GM18502 (cell line): Measurements from ENCODE around the gene RASA1.

ENCODE experiments used
- ATAC-seq: cut with Tn5 transposase; IDR thresholded peaks from one replicate; pipeline ENCODE4 v1.9.1; 2021; ENCODE audit warnings: mild to moderate bottlenecking; ENCODE audit not compliant: unreplicated experiment, poor library complexity

Gene RASA1

DNA sequence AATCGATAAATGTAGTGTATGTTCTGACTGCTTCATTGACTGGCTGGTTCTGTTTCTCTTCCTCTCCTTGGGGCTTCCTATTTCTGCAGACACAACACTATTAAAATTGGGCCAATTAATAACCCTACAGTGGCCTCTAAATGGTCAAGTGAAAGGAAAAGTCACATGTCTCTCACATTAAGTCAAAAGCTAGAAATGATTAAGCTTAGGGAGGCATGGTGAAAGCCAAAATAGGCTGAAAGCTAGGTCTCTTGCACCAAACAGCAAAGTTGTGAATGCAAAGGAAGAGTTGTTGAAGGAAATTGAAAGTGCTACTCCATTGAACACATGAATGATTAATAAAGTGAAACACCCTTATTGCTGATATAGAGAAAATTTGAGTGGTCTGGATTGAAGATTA is 86.8 kb downstream of the RASA1 start:
- peak; percentile 70 for ATAC-seq

GRCh38 chr5:87359106-87359505 is 91.4 kb downstream of the RASA1 start:
- ATAC-seq = no peak

GRCh38 chr5:87360132-87360531 is 92.4 kb downstream of the RASA1 start:
- ATAC-seq = no peak

- no peak for ATAC-seq
Observed at GRCh38 chr5:87361031-87361445, 93.4 kb downstream of the RASA1 start.

DNA sequence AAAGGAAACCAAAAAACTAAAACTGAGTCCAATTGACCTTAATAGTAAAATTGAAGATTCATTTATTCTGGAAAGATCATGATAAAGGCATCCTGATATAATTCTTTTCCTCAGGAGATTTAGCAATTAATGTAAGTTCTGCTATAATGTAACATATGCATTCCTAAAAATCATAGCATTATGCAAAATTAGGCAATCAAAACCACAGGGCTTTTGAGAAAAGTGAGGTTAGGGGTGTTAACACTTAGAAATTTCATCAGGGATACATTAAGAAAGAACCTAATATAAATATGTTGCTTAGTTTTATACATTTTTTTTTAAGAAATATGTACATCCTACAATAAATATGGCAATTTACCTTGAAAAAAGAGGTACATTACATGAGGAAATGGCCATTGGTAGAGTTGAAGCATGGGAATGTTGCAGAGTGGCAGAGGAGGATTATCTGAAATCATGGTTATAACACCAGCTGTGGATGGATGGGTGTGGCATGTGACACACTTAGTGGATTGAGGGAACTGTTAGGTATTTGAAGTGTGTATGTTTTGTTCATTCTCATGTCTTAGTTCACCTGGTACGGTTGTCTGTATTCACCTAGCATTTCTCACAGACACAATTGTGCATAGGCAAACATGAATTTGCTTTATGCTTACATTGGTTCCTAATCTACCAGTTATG is 94.0 kb downstream of the RASA1 start:
- ATAC-seq = no peak

DNA sequence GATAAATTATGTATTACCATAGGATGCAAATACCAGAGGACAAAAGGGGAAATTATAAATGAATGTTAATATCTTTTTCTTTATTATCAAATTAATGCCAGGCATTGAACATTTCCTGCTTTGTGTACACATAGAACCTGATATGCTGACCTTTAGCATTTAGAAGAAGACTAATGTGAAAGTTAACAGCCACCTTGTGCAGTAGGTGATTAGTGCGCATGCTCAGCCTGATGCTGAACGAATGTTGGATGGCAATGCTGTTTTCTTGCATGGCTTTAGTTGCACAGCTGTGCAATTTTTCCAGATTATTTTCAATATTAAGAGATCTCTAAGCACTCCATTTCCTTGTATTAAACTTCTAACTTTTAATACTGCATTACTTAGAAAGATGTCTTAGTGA is 99.6 kb downstream of the RASA1 start:
- no peak for ATAC-seq

- ATAC-seq = no peak
Observed at GRCh38 chr5:87368601-87369000, 100.9 kb downstream of the RASA1 start.

DNA sequence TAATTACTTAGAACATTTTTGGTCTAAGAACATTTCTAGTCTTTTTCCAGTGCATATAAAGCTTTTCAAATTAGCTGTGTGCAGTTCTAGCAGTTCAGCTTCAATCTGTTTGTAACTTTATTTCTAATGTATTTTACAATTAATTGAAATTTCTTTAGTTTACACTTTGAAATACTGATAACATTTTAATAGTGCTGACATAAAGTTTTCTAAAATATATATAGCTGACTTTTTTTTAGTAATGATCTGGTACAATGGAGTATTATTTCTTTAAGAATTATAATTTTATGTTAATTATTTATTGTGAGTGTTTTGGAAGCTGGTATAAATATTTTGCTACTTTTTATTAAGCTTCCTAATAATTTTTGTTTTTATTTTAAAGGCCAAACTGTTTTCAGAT is 101.7 kb downstream of the RASA1 start:
- no peak for ATAC-seq

DNA sequence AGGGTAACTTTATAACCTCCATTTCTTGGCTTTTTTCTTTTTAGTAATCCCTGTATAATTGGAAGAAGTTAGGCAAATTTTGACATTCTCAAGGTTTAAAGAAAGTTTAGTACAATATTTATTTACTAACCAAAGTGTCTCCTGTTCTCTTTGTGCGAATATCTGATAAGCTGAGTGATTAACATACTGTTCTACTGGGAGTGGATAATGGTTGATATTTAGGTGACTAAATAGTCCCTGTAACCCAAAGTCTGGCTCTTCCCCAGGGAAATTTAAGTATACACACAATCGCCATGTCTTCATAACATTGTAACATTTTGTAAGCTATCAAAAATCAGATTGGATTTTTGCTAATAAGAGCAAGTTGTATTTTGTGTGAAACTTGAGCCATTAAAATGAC is 105.0 kb downstream of the RASA1 start:
- ATAC-seq = no peak

- no peak for ATAC-seq
Observed at GRCh38 chr5:87382224-87382623, 114.5 kb downstream of the RASA1 start.

GRCh38 chr5:87383216-87383615 is 115.5 kb downstream of the RASA1 start:
- no peak for ATAC-seq

- no peak for ATAC-seq
Observed at GRCh38 chr5:87385802-87386201, 118.1 kb downstream of the RASA1 start.

- ATAC-seq = no peak
Observed at GRCh38 chr5:87388129-87388528, 120.4 kb downstream of the RASA1 start.

DNA sequence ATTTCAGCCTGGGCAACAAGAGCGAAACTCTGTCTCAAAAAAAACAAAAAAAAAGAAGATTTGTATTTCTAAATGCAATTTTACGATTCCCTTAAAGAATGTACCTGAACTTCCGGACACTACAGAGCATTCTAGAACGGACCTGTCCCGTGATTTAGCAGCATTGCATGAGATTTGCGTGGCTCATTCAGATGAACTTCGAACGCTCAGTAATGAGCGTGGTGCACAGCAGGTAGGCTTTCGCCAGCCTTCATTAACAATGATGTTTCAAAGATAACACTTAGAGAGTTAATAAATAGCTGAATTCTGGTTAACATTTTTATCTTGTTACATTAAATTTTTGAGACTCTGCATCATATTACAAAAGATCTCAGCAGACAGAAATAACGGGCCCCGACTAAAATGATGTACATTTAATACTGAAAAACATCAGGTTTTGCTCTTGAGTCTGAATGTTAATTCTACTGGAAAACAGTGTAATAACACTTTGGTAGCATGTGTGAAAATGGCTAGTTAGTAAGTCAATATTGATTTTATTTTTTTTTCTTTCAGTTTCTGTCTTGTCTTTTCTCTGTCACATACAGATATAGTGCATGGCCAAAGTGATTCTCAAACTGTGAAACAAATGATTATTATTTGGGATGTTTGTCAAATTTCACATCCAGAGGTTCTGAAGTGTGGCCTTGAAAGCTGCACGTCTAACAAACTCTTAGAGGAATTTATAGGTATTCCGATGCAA is 121.8 kb downstream of the RASA1 start:
- no peak for ATAC-seq

- ATAC-seq = no peak
Observed at GRCh38 chr5:87390075-87390474, 122.4 kb downstream of the RASA1 start.

DNA sequence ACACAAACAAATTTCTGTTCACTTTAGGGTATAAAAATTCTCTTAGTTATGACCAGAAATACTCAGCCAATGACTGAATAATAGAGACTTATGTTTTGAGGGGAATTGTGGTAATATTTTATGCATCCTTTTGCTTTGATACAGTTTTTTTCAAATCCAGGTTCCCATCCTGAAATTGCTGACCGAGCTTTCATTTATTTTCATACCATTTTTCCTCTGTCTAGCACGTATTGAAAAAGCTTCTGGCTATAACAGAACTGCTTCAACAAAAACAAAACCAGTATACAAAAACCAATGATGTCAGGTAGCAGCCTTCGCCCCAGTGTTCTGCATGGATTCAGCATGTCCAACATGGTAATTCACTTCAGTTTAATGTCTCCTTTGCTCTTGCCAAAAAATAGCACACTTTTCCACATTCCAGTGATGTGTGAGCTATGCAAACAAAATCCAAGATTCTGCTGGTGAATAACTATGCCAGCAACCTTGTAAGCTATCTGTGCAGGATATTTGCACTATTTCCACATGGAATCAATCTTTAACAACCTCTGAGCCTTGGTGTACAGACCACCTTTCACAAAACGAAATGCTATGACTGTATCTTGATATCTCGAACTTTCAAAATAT is 123.0 kb downstream of the RASA1 start:
- no peak for ATAC-seq

- no peak for ATAC-seq
Observed at GRCh38 chr5:87392170-87392569, 124.5 kb downstream of the RASA1 start.

- ATAC-seq = no peak
Observed at GRCh38 chr5:87392801-87393200, 125.1 kb downstream of the RASA1 start.

DNA sequence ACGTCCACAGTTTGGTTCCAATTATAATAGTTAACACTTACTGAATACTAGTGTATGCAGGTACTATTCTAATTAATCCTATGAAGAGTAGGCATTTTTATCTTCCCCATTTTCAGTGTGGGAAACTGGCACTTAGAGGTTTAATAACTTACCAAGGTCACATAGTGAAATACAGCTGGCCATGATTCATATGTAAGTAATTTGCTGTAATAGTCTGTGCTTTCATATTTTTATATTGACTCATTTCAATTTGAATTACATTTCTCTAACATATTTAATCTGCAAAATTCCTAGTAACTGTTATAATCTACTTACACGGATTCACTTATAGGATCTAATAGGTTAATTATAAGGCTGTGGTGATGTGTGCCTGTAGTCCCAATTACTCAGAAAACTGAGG is 125.6 kb downstream of the RASA1 start:
- no peak for ATAC-seq

DNA sequence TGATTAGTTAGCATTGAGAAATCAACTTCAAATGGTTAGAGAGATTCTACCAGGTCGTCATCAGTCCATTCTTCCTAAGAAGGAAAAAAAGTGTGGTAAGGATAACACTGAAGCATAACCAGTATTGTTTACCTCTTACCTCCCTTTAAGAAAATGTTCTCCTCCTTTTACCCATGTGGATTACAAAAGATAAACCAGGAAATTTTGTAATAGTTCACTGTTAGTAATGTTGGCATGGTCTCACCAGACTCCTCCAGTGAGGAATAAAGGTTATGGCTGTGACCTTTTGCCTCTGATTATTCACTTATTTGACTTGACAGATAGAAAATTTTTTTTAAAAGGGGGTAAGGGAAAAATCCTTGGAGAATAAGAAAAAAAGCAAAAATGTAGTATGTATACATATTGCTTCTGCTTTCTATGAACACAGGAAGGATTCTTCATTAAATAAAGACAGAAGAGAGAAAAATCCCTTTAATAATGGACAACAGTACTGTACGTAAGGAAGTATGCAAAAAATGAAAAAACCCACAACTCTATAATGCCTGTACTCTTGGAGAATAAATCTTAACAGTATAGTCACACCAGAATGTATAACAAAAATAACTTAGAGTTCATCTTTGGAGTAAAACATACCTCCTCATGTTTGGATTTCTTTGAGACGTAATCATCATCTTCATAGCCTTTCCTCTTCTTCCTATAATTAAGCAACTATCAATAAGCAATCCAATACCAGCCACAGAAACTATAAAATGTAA is 126.9 kb downstream of the RASA1 start:
- ATAC-seq = no peak
